K562 (cell line): ENCODE data around the gene SKAP1. TPM values are rescaled to one million over a fixed set of nuclear protein-coding genes. Genes with fewer than 3 reads are reported as not detected.

Experiments used
- ARNT ChIP-seq, 2 experiments: fragments of 450-650 bp; IDR thresholded peaks; 2 replicates each; pipeline ENCODE4 v1.6.1; 2016; ENCODE audit warnings: mild to moderate bottlenecking in 1 of 2
- CC2D1A ChIP-seq: fragments of 450-650 bp; IDR thresholded peaks from 2 replicates; pipeline ENCODE4 v1.6.1; 2017; ENCODE audit warnings: mild to moderate bottlenecking
- FOXP1 ChIP-seq: sonication (generic); formaldehyde crosslinking; IDR thresholded peaks from 2 replicates; pipeline ENCODE4 v1.8.0; 2022; ENCODE audit warnings: mild to moderate bottlenecking, missing genetic modification reagents
- KDM1A ChIP-seq, 2 experiments: fragments of 450-650 bp; IDR thresholded peaks; 2 replicates each; pipeline ENCODE4 v1.6.1; 2016; ENCODE audit warnings: mild to moderate bottlenecking in 2 of 2
- KLF16 ChIP-seq: IDR thresholded peaks from 2 replicates; pipeline ENCODE4 v1.6.1; 2016; ENCODE audit warnings: antibody characterized with exemption
- NR1H2 ChIP-seq: sonication (generic); formaldehyde crosslinking; IDR thresholded peaks from 2 replicates; pipeline ENCODE4 v1.4.0; 2020; ENCODE audit warnings: mild to moderate bottlenecking, missing genetic modification reagents
- NR4A1 ChIP-seq, 2 experiments: fragments of 250-450 bp in 1 of 2; fragments of 450-650 bp in 1 of 2; sonication (Bioruptor Pico) in 1 of 2; IDR thresholded peaks; 2 replicates each; pipeline versions ENCODE4 v1.4.0 to v1.6.1; 2016 to 2020; ENCODE audit warnings: mild to moderate bottlenecking in 2 of 2, missing compliant biosample characterization in 1 of 2, missing genetic modification characterization in 1 of 2, moderate library complexity in 1 of 2
- RB1 ChIP-seq: fragments of 450-650 bp; IDR thresholded peaks from 2 replicates; pipeline ENCODE4 v1.6.1; 2017; ENCODE audit warnings: low read depth, mild to moderate bottlenecking
- RBM22 ChIP-seq: fragments of 200-400 bp; formaldehyde crosslinking; IDR thresholded peaks from 2 replicates; pipeline ENCODE4 v1.6.1; 2018; ENCODE audit warnings: low read length, low read depth; ENCODE audit not compliant: poor library complexity, severe bottlenecking
- TAF7 ChIP-seq: fragments of 450-650 bp; IDR thresholded peaks from 2 replicates; pipeline ENCODE4 v1.6.1; 2016; ENCODE audit warnings: missing genetic modification characterization, missing compliant biosample characterization
- ZFX ChIP-seq: sonication (generic); formaldehyde crosslinking; IDR thresholded peaks from 2 replicates; pipeline ENCODE4 v1.8.0; 2022; ENCODE audit warnings: mild to moderate bottlenecking, missing genetic modification reagents, moderate library complexity
- ZKSCAN3 ChIP-seq: fragments of 250-450 bp; sonication (Bioruptor Pico); IDR thresholded peaks from 2 replicates; pipeline ENCODE4 v1.4.0; 2020
- polyA plus RNA-seq, 8 experiments: library from polyadenylated mRNA; depleted of rRNA in 4 of 8; stranded (reverse) in 5 of 8; unstranded in 3 of 8; fragments of >200 nt; fragmentation: Nextera tagmentation in 2 of 8; fragmentation: Illumina TruSeq in 1 of 8; extraction: Ambion mirVana in 2 of 8; extraction: Trizol in 1 of 8; gene quantifications; 2 replicates each; pipeline versions ENCODE4 v1.2.1 to v1.2.3, GENCODE V29; 2011 to 2014; ENCODE audit warnings: inconsistent platforms in 1 of 8, missing spikeins in 1 of 8
- total RNA-seq, 7 experiments: library from RNA; depleted of rRNA in 6 of 7; stranded (reverse); fragments of >200 nt in 6 of 7; fragmentation: Illumina TruSeq in 2 of 7; extraction: Trizol in 2 of 7; gene quantifications; 2 replicates each; pipeline versions ENCODE4 v1.2.1 to v1.2.3, GENCODE V29; 2011 to 2021; ENCODE audit warnings: low replicate concordance in 1 of 7
- TF ChIP-seq, protein P1 (sequence below), 2 experiments: fragments of 450-650 bp; formaldehyde crosslinking in 1 of 2; IDR thresholded peaks; 2 replicates each; pipeline versions ENCODE4 v1.4.0 to v1.6.1; 2014 to 2020; ENCODE audit warnings: mild to moderate bottlenecking in 2 of 2, borderline replicate concordance in 1 of 2, low read depth in 1 of 2
- TF ChIP-seq, protein P2 (sequence below), 2 experiments: fragments of 450-650 bp; conservative IDR thresholded peaks; 2 replicates each; pipeline ENCODE4 v1.6.1; 2017; ENCODE audit warnings: mild to moderate bottlenecking in 2 of 2, moderate library complexity in 2 of 2
- TF ChIP-seq, protein P3 (sequence below): sonication (generic); IDR thresholded peaks from 2 replicates; pipeline ENCODE4 v1.6.1; 2016
- TF ChIP-seq, protein P4 (sequence below), 3 experiments: IDR thresholded peaks in 2 of 3; conservative IDR thresholded peaks in 1 of 3; 2 replicates each; pipeline ENCODE4 v1.5.1; 2011 to 2012; ENCODE audit warnings: low read length in 3 of 3, mild to moderate bottlenecking in 3 of 3, control low read depth in 2 of 3, improper control_type of control experiment in 1 of 3, inconsistent platforms in 1 of 3, low read depth in 1 of 3, mixed read lengths in 1 of 3, moderate library complexity in 1 of 3; ENCODE audit not compliant: insufficient read depth in 2 of 3

The SKAP1 gene
- total and polyA plus RNA-seq, 9 of the 15 experiments (the other 6 are each of a cell fraction or from before 2014, with no cell fraction given), result 0.06 to 0.80 (median 0.10) TPM; not detected in 4

DNA sequence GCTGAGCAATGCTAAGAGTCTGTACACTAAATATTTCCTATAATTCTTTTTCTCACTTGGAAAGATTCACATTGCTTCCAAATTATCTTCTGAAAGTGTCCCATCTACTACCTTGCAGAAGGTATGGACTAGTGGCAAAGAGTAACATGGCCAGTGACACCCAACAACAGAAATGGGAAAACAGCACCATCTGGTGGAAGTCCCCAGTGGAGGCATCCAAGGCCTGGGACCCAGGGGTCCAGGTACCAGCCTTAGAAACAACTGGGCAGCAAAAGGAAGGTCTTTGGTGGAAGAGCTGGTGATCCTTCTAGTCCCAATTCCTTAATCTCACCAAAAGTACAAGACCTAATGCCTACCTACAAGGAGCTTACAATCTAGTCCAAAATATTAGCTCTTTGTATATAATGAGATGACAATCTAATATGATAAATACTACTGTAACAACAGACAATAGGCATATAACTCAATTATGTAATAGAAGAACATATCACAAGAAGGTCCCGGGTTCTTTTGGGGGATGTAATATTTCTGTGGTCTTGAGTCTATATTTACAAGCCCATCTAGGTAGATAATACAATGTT, 55.3 kb downstream of the SKAP1 start (continued):
- TF ChIP-seq, protein P1, sequence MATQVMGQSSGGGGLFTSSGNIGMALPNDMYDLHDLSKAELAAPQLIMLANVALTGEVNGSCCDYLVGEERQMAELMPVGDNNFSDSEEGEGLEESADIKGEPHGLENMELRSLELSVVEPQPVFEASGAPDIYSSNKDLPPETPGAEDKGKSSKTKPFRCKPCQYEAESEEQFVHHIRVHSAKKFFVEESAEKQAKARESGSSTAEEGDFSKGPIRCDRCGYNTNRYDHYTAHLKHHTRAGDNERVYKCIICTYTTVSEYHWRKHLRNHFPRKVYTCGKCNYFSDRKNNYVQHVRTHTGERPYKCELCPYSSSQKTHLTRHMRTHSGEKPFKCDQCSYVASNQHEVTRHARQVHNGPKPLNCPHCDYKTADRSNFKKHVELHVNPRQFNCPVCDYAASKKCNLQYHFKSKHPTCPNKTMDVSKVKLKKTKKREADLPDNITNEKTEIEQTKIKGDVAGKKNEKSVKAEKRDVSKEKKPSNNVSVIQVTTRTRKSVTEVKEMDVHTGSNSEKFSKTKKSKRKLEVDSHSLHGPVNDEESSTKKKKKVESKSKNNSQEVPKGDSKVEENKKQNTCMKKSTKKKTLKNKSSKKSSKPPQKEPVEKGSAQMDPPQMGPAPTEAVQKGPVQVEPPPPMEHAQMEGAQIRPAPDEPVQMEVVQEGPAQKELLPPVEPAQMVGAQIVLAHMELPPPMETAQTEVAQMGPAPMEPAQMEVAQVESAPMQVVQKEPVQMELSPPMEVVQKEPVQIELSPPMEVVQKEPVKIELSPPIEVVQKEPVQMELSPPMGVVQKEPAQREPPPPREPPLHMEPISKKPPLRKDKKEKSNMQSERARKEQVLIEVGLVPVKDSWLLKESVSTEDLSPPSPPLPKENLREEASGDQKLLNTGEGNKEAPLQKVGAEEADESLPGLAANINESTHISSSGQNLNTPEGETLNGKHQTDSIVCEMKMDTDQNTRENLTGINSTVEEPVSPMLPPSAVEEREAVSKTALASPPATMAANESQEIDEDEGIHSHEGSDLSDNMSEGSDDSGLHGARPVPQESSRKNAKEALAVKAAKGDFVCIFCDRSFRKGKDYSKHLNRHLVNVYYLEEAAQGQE (IDR thresholded peaks at IDR 0.05; ENCODE audit: borderline replicate concordance), result peak; percentile 89
- TF ChIP-seq, protein P1 (CRISPR knock-in tag; IDR thresholded peaks at IDR 0.05; ENCODE audit: low read depth), result no peak
- TF ChIP-seq CC2D1A (peak; percentile 55; the same call in 1 of the 2 replicates), RBM22 (no peak), NR4A1 (CRISPR knock-in tag; IDR thresholded peaks at IDR 0.05) (no peak), NR4A1 (tag; IDR thresholded peaks at IDR 0.05) (no peak), ZKSCAN3 (CRISPR knock-in tag) (no peak), KLF16 (no peak), NR1H2 (CRISPR knock-in tag) (no peak), ZFX (CRISPR knock-in tag) (no peak), RB1 (0 out of 2 replicates have a peak, but pooled peaks have one; percentile 34), FOXP1 (CRISPR knock-in tag) (no peak), KDM1A (IDR thresholded peaks at IDR 0.05) (no peak), ARNT (IDR thresholded peaks at IDR 0.05) (no peak), TAF7 (tag) (no peak)
- TF ChIP-seq, protein P2, sequence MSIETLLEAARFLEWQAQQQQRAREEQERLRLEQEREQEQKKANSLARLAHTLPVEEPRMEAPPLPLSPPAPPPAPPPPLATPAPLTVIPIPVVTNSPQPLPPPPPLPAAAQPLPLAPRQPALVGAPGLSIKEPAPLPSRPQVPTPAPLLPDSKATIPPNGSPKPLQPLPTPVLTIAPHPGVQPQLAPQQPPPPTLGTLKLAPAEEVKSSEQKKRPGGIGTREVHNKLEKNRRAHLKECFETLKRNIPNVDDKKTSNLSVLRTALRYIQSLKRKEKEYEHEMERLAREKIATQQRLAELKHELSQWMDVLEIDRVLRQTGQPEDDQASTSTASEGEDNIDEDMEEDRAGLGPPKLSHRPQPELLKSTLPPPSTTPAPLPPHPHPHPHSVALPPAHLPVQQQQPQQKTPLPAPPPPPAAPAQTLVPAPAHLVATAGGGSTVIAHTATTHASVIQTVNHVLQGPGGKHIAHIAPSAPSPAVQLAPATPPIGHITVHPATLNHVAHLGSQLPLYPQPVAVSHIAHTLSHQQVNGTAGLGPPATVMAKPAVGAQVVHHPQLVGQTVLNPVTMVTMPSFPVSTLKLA (conservative IDR thresholded peaks at IDR 0.05), result peak in 1 of 2 experiments; percentile 21; a peak in 1 of 4 replicates
- TF ChIP-seq, protein P3, sequence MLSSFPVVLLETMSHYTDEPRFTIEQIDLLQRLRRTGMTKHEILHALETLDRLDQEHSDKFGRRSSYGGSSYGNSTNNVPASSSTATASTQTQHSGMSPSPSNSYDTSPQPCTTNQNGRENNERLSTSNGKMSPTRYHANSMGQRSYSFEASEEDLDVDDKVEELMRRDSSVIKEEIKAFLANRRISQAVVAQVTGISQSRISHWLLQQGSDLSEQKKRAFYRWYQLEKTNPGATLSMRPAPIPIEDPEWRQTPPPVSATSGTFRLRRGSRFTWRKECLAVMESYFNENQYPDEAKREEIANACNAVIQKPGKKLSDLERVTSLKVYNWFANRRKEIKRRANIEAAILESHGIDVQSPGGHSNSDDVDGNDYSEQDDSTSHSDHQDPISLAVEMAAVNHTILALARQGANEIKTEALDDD, result no peak
- TF ChIP-seq, protein P4, sequence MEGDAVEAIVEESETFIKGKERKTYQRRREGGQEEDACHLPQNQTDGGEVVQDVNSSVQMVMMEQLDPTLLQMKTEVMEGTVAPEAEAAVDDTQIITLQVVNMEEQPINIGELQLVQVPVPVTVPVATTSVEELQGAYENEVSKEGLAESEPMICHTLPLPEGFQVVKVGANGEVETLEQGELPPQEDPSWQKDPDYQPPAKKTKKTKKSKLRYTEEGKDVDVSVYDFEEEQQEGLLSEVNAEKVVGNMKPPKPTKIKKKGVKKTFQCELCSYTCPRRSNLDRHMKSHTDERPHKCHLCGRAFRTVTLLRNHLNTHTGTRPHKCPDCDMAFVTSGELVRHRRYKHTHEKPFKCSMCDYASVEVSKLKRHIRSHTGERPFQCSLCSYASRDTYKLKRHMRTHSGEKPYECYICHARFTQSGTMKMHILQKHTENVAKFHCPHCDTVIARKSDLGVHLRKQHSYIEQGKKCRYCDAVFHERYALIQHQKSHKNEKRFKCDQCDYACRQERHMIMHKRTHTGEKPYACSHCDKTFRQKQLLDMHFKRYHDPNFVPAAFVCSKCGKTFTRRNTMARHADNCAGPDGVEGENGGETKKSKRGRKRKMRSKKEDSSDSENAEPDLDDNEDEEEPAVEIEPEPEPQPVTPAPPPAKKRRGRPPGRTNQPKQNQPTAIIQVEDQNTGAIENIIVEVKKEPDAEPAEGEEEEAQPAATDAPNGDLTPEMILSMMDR (IDR thresholded peaks at IDR 0.05 in 2 of 3, conservative IDR thresholded peaks at IDR 0.05 in 1 of 3; ENCODE audit: insufficient read depth in 2 of 3, low read depth in 1 of 3, low read length in 3 of 3), result peak; percentile 83 to 89 (median 88)
